ENCODE results near the gene DOCK2. TPM values are rescaled to one million over a fixed set of nuclear protein-coding genes. Genes with fewer than 3 reads are reported as not detected.

Gene DOCK2
- total and polyA plus RNA-seq, 2 donors (not counting 1 experiment from before 2014, with no cell fraction given), result 1.1 to 8.9 TPM

DNA sequence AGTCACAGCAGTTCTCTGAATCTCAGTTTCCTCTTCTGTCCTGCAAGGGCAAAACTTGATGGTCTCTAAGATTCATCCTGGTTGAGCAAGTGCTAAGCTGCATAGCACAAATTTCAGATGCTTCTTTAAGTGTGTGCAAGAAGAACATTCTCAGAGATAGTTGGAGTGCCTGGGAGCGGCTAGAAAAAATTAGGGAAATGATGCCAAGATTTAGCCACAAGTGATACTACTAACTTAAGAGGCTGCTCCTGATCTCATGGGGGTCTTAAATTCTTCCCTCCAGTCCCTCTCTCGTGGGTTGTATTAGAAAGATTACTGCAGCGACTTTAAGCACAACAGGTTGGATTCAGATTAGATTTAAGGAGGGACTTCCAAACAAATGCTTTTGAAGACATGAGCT, 319.1 kb downstream of the DOCK2 start:
- H3K79me2 ChIP-seq (ENCODE audit: control insufficient read depth, insufficient read depth, low read length), result no peaks in the 10 kb centered on the region
- no peak overlapping the region for H3K4me2 ChIP-seq (ENCODE audit: extremely low read depth, insufficient read depth, low read length)
- peak in 1 of 2 donors; percentile 53 for DNase-seq (ENCODE audit: low read depth in 2 of 2)
- no peaks in the 10 kb centered on the region for H4K20me1 ChIP-seq (ENCODE audit: control insufficient read depth, extremely low read depth, insufficient read depth, low read length)
- H3K36me3 ChIP-seq (ENCODE audit: control insufficient read depth, insufficient read depth, low read length), result no peaks in the 10 kb centered on the region
- no peak overlapping the region for H2AFZ ChIP-seq (ENCODE audit: low read length)
- H3K27ac ChIP-seq (ENCODE audit: insufficient read depth, low read length), result no peak overlapping the region
- H3K4me3 ChIP-seq (replicated peaks in 1 of 4; ENCODE audit: control extremely low read depth in 1 of 4, insufficient read depth in 1 of 4, low read depth in 3 of 4, low read length in 4 of 4), result no peak overlapping the region
- TF ChIP-seq, protein P1, sequence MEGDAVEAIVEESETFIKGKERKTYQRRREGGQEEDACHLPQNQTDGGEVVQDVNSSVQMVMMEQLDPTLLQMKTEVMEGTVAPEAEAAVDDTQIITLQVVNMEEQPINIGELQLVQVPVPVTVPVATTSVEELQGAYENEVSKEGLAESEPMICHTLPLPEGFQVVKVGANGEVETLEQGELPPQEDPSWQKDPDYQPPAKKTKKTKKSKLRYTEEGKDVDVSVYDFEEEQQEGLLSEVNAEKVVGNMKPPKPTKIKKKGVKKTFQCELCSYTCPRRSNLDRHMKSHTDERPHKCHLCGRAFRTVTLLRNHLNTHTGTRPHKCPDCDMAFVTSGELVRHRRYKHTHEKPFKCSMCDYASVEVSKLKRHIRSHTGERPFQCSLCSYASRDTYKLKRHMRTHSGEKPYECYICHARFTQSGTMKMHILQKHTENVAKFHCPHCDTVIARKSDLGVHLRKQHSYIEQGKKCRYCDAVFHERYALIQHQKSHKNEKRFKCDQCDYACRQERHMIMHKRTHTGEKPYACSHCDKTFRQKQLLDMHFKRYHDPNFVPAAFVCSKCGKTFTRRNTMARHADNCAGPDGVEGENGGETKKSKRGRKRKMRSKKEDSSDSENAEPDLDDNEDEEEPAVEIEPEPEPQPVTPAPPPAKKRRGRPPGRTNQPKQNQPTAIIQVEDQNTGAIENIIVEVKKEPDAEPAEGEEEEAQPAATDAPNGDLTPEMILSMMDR (conservative IDR thresholded peaks at IDR 0.05 in 1 of 2, IDR thresholded peaks at IDR 0.05 in 1 of 2; ENCODE audit: low read depth in 1 of 2, low read length in 2 of 2), result no peak
- no peak for TF ChIP-seq EZH2 (IDR thresholded peaks at IDR 0.05; ENCODE audit: low read length, missing control alignments)
- no peak overlapping the region for H3K9ac ChIP-seq (ENCODE audit: insufficient read depth, low read length)
- H3K27me3 ChIP-seq (ENCODE audit: control insufficient read depth, insufficient read depth, low read length), result no peaks in the 10 kb centered on the region
- no peaks in the 10 kb centered on the region for H3K4me1 ChIP-seq (ENCODE audit: control insufficient read depth, extremely low read depth, insufficient read depth, low read length)
- no peaks in the 10 kb centered on the region for H3K9me3 ChIP-seq (ENCODE audit: control insufficient read depth, insufficient read depth, low read depth, low read length)

DNA sequence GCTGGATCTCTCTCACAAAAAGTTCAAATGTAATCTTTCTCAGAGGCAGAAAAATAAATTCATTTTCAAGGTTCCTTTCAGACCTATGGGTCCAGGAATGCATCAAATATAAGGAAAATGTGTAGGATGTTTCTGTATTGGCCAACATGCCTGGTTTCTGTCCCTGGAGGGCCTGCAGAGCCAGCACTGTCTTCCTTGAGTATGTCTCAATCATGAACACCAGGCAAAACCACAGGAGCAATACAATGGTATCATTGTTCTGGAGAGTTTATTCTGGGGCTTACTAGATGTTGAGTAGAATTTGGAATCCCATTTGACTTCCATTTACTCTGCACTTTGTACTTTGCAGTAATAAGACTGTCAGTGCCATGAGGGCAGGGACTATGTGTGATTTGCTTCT, 319.7 kb downstream of the DOCK2 start:
- H2AFZ ChIP-seq (ENCODE audit: low read length), result no peak overlapping the region
- TF ChIP-seq, protein P1 (conservative IDR thresholded peaks at IDR 0.05 in 1 of 2, IDR thresholded peaks at IDR 0.05 in 1 of 2; ENCODE audit: low read depth in 1 of 2, low read length in 2 of 2), result no peak
- TF ChIP-seq EZH2 (IDR thresholded peaks at IDR 0.05; ENCODE audit: low read length, missing control alignments), result no peak
- H3K27ac ChIP-seq (ENCODE audit: insufficient read depth, low read length), result no peak overlapping the region
- no peak overlapping the region for H3K9ac ChIP-seq (ENCODE audit: insufficient read depth, low read length)
- no peaks in the 10 kb centered on the region for H3K9me3 ChIP-seq (ENCODE audit: control insufficient read depth, insufficient read depth, low read depth, low read length)
- DNase-seq (ENCODE audit: low read depth in 2 of 2), result peak in 1 of 2 donors; percentile 36
- H3K4me3 ChIP-seq (replicated peaks in 1 of 4; ENCODE audit: control extremely low read depth in 1 of 4, insufficient read depth in 1 of 4, low read depth in 3 of 4, low read length in 4 of 4), result no peak overlapping the region
- no peaks in the 10 kb centered on the region for H3K4me1 ChIP-seq (ENCODE audit: control insufficient read depth, extremely low read depth, insufficient read depth, low read length)
- no peaks in the 10 kb centered on the region for H3K36me3 ChIP-seq (ENCODE audit: control insufficient read depth, insufficient read depth, low read length)
- no peak overlapping the region for H3K4me2 ChIP-seq (ENCODE audit: extremely low read depth, insufficient read depth, low read length)
- no peaks in the 10 kb centered on the region for H4K20me1 ChIP-seq (ENCODE audit: control insufficient read depth, extremely low read depth, insufficient read depth, low read length)
- H3K79me2 ChIP-seq (ENCODE audit: control insufficient read depth, insufficient read depth, low read length), result no peaks in the 10 kb centered on the region
- H3K27me3 ChIP-seq (ENCODE audit: control insufficient read depth, insufficient read depth, low read length), result no peaks in the 10 kb centered on the region

DNA sequence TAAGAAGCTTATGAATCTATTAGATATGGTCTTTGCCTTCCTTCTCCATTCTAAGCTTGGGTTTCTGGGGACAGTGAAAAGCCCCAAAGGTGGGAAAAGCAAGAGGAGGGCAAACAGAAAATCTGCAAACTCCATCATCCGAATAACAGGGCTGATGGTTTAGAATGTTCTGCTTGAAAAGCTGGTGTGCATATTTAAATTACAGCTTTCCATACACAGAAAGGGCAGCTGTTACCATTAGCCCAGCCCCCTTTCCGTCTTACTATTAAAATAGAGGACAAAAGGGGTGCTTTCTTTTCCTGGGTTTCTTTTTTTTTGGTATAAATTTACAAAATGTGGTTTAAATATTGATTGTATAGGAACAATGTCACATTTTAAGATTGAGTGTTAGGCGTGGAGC, 321.2 kb downstream of the DOCK2 start:
- Histone ChIP-seq H3K27me3 (ENCODE audit: control insufficient read depth, insufficient read depth, low read length) (no peaks in the 10 kb centered on the region), H2AFZ (ENCODE audit: low read length) (no peak overlapping the region), H3K9ac (ENCODE audit: insufficient read depth, low read length) (no peak overlapping the region), H3K4me3 (replicated peaks in 1 of 4; ENCODE audit: control extremely low read depth in 1 of 4, insufficient read depth in 1 of 4, low read depth in 3 of 4, low read length in 4 of 4) (no peak overlapping the region), H3K36me3 (ENCODE audit: control insufficient read depth, insufficient read depth, low read length) (no peaks in the 10 kb centered on the region), H3K9me3 (ENCODE audit: control insufficient read depth, insufficient read depth, low read depth, low read length) (no peaks in the 10 kb centered on the region), H3K4me2 (ENCODE audit: extremely low read depth, insufficient read depth, low read length) (no peak overlapping the region), H3K27ac (ENCODE audit: insufficient read depth, low read length) (no peak overlapping the region), H4K20me1 (ENCODE audit: control insufficient read depth, extremely low read depth, insufficient read depth, low read length) (no peaks in the 10 kb centered on the region), H3K79me2 (ENCODE audit: control insufficient read depth, insufficient read depth, low read length) (no peaks in the 10 kb centered on the region), H3K4me1 (ENCODE audit: control insufficient read depth, extremely low read depth, insufficient read depth, low read length) (no peaks in the 10 kb centered on the region)
- TF ChIP-seq EZH2 (IDR thresholded peaks at IDR 0.05; ENCODE audit: low read length, missing control alignments), result no peak
- TF ChIP-seq, protein P1 (conservative IDR thresholded peaks at IDR 0.05 in 1 of 2, IDR thresholded peaks at IDR 0.05 in 1 of 2; ENCODE audit: low read depth in 1 of 2, low read length in 2 of 2), result no peak
- DNase-seq (ENCODE audit: low read depth in 2 of 2), result no peak

All from fibroblast of lung (primary cell).